ENCODE results near the gene ACOX3. TPM values are rescaled to one million over a fixed set of nuclear protein-coding genes. Genes with fewer than 3 reads are reported as not detected.

Gene ACOX3
- total and polyA plus RNA-seq, 2 of the 8 experiments (the other 6 are each of a cell fraction or from before 2014, with no cell fraction given) = 2.5 to 9.9 TPM

- no peak for TF ChIP-seq USF2 (IDR thresholded peaks at IDR 0.05; ENCODE audit: low read length)
Observed at GRCh38 chr4:8387615-8388527, 52.7 kb downstream of the ACOX3 start (continued).
